Measurements from ENCODE around the gene PAK5. TPM values are rescaled to one million over a fixed set of nuclear protein-coding genes. Genes with fewer than 3 reads are reported as not detected.
A peak's percentile ranks its signal among the peaks of the same experiment; 100 is the strongest.

Gene PAK5
- total RNA-seq (2014; rRNA removed; shearing (Covaris generic)) (1.1 and 1.2 TPM in 2 replicates), polyA plus RNA-seq (2016; fragmentation: Nextera tagmentation; extraction: Ambion mirVana) (0.50 and 0.57 TPM in 2 replicates)
- long read RNA-seq, partial matches to known transcripts, result 0 of 1 reads
- long read RNA-seq, other reads (novel, unspliced or antisense), result 1 of 1 reads

- Histone ChIP-seq H3K4me3 (peak within 1 kb of the TSS; percentile 80), H2AFZ (peak within 1 kb of the TSS; percentile 99), H3K27me3 (ENCODE audit: insufficient read depth) (peaks cover 22% of the 10 kb centered on the region), H3K9me2 (ENCODE audit: insufficient read depth) (no peaks in the 10 kb centered on the region), H3K4me2 (peak within 1 kb of the TSS; percentile 96), H3F3A (replicated peaks; ENCODE audit: low read depth) (no peaks in the 10 kb centered on the region; the same call in 1 of the 2 replicates), H3K36me3 (ENCODE audit: insufficient read depth) (no peaks in the 10 kb centered on the region), H4K20me1 (replicated peaks; ENCODE audit: insufficient read depth) (no peaks in the 10 kb centered on the region; the same call in 1 of the 2 replicates), H3K27ac (ENCODE audit: low read depth) (0 out of 2 replicates have a peak within 1 kb of the TSS, but pooled peaks have one; percentile 37), H3K4me1 (ENCODE audit: insufficient read depth) (peaks cover 13% of the 10 kb centered on the region; the same call in 1 of the 2 replicates), H3K79me2 (replicated peaks; ENCODE audit: insufficient read depth) (no peaks in the 10 kb centered on the region)
- H3K36me3 Mint-ChIP-seq (ENCODE audit: low read depth), result no peaks in the 10 kb centered on the region
- peak within 1 kb of the TSS; percentile 63; the same call in 1 of the 2 replicates for H3K27ac Mint-ChIP-seq
- H3K4me1 Mint-ChIP-seq, result peaks cover 11% of the 10 kb centered on the region
- peaks cover 11% of the 10 kb centered on the region for H3K27me3 Mint-ChIP-seq (ENCODE audit: insufficient read depth, low read depth, poor library complexity)
- H3K4me3 Mint-ChIP-seq, result peak within 1 kb of the TSS; percentile 78
- H3K9me3 Mint-ChIP-seq, result no peaks in the 10 kb centered on the region
- DNase-seq (ENCODE audit: low spot score) (peak; percentile 96), ATAC-seq (peak; percentile 90)
- 0 out of 2 replicates have a peak, but pooled peaks have one; percentile 13 for TF ChIP-seq CREB1 (CRISPR knock-in tag; IDR thresholded peaks at IDR 0.05; ENCODE audit: low read depth)
- TF ChIP-seq POLR2AphosphoS5 (IDR thresholded peaks at IDR 0.05; ENCODE audit: low read depth), result peak; percentile 44
- TF ChIP-seq NANOG (IDR thresholded peaks at IDR 0.05; ENCODE audit: borderline replicate concordance), result no peak
- TF ChIP-seq STAT1 (IDR thresholded peaks at IDR 0.05; ENCODE audit: unreplicated experiment), result no peak
- no peak for TF ChIP-seq JUNB (IDR thresholded peaks at IDR 0.05; ENCODE audit: unreplicated experiment)
- TF ChIP-seq ZNF331 (CRISPR knock-in tag; IDR thresholded peaks at IDR 0.05; ENCODE audit: low read depth), result no peak
- TF ChIP-seq ZNF462 (CRISPR knock-in tag; IDR thresholded peaks at IDR 0.05), result no peak
- no peak for TF ChIP-seq REST (IDR thresholded peaks at IDR 0.05; ENCODE audit: unreplicated experiment)
- TF ChIP-seq ETS1 (IDR thresholded peaks at IDR 0.05), result no peak
- TF ChIP-seq EZH2phosphoT487 (IDR thresholded peaks at IDR 0.05; ENCODE audit: unreplicated experiment), result no peak
- no peak for TF ChIP-seq CTCF (conservative IDR thresholded peaks at IDR 0.05; ENCODE audit: low read depth in 2 of 2)
- no peak for TF ChIP-seq EZH2 (IDR thresholded peaks at IDR 0.05; ENCODE audit: low read depth, unreplicated experiment)
Measured at GRCh38 chr20:9838378-9839295, at the start of gene PAK5. Gene PAK5 (minus strand): TSS chr20:9839076. CDS start chr20:9644328, 194,748 bp downstream.
